Right ventricle myocardium superior (tissue), 1 donor: ENCODE results near the gene SKAP1. TPM values are rescaled to one million over a fixed set of nuclear protein-coding genes. Genes with fewer than 3 reads are reported as not detected.

Experiments
- ATAC-seq: fragments of 200-7000 bp; cut with Tn5 transposase; one replicate; pipeline ENCODE4 v1.9.1; 2020; ENCODE audit warnings: mild to moderate bottlenecking; ENCODE audit not compliant: poor library complexity
- DNase-seq: peaks from one replicate; pipeline ENCODE4 v3.0.0-alpha.2; 2020
- intact Hi-C: fragments of 100-400 bp; cut with DNase I; formaldehyde crosslinking; loops from one replicate; pipeline ENCODE4 v1.11.2; 2022
- microRNA-seq: library from miRNA; unstranded; fragments of <30 nt; microRNA quantifications from one replicate; pipeline ENCODE4 v1.2.0, GENCODE V29; 2020
- total RNA-seq: library from RNA; stranded (reverse); fragmentation: NEBNext Ultra II Directional; extraction: Animal tissue kit (Norgen Biotek cat#: 25700); gene quantifications from one replicate; pipeline ENCODE4 v1.2.1, GENCODE V29; 2021
- donor health status: DM: no; HTN: yes; CAD: no; lungs with severe emphysema.

The SKAP1 gene
- total RNA-seq, 1 donor from 2014 or later: 0.70 TPM

GRCh38 chr17:48095611-48096010 lies 334.4 kb downstream of the SKAP1 start:
- DNase-seq (no peak), ATAC-seq (no peak)
- intact Hi-C loops: no loop called here

DNA sequence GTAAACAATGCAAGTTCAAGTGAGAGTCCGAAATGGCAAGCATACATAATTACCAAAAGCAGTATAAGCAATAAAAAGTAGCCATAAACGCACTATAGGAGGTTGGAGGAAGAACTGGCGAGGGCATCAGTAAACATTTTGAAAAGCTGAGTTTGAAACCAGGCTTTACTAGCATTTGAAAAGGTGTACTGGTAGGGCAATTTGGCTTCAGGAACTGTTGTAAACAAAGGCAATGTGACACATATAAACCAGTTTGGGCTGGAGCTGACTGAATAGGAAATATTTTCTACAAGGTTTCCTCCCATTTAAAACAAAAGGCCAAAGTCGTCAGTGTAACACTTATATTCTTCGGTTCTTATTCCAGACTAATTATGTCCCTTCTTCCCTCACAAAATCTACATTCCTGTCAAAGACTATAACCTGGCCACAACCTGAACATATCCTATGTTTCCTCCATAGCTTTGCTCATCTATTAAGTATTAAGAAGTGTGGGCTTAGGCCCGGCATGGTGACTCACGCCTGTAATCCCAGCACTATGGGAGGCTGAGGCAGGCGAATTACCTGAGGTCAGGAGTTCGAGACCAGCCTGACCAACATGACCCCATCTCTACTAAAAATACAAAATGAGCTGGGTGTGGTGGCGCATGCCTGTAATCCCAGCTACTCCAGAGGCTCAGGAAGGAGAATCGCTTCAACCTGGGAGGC lies 336.5 kb downstream of the SKAP1 start:
- no peak for ATAC-seq
- no peak for DNase-seq
- intact Hi-C loops: no loop called here

DNA sequence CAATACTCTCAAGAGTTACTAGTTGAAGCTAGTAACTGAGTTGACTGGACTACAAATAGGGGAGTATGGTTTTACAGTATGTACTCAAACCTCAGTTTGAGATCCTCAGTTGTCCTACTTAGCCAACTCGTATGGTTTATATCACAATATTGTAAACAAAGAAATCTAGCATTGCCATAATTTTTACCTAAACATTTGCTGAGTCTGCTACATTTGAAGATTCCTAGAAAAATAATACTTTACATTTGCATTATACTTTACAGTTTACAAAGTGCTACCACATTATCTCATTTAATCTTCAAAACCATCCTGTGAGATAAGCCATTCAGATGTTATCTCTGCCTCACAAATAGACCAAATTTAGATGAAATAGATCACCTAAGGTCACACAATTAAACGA lies 345.1 kb downstream of the SKAP1 start:
- ATAC-seq: no peak
- DNase-seq: no peak
- intact Hi-C loops: loop anchor here (5.0 kb wide), 1 partner anchor 42 kb away; no protein-coding TSS in a partner anchor

Small RNA genes within 50 kb of the gene (microRNA-seq; reads per million reads assigned to microRNA genes)
- not detected for gene MIR1203

Other genes starting within 250 kb of the SKAP1 start
- gene HOXB1, start 100.8 kb upstream of the SKAP1 start, total RNA-seq: not detected
- 2.7 TPM for gene HOXB2, start 114.9 kb upstream of the SKAP1 start, total RNA-seq
- 0.75 TPM for gene HOXB4, start 148.1 kb upstream of the SKAP1 start, total RNA-seq
- gene HOXB3, start 160.0 kb upstream of the SKAP1 start, total RNA-seq: 1.6 TPM
- 0.13 TPM for gene HOXB5, start 163.6 kb upstream of the SKAP1 start, total RNA-seq
- 0.78 TPM for gene HOXB6, start 174.8 kb upstream of the SKAP1 start, total RNA-seq
- gene HOXB7, start 180.8 kb upstream of the SKAP1 start, total RNA-seq: 0.22 TPM
- gene HOXB8, start 185.1 kb upstream of the SKAP1 start, total RNA-seq: not detected
- not detected for gene HOXB9, start 196.1 kb upstream of the SKAP1 start, total RNA-seq